Bronchial epithelial cell (primary cell): ENCODE data around the gene FBN2. TPM values are rescaled to one million over a fixed set of nuclear protein-coding genes. Genes with fewer than 3 reads are reported as not detected.

Experiments used
- DNase-seq: peaks from one replicate; pipeline ENCODE4 v3.0.0-alpha.2; 2010; ENCODE audit warnings: low read depth
- FAIRE-seq: peaks from 2 replicates; lab custom pipeline; 2011; peaks lifted over from hg19 to GRCh38; lab: Jason Lieb, UNC
- H3K27me3 ChIP-seq: 2 replicates; pipeline ENCODE4 v1.5.1; 2011; ENCODE audit warnings: low read length; ENCODE audit not compliant: control insufficient read depth, insufficient read depth
- H3K36me3 ChIP-seq: 2 replicates; pipeline ENCODE4 v1.5.1; 2011; ENCODE audit warnings: low read length; ENCODE audit not compliant: control insufficient read depth, insufficient read depth
- H3K4me3 ChIP-seq: 2 replicates; pipeline ENCODE4 v1.5.1; 2011; ENCODE audit warnings: mild to moderate bottlenecking, low read depth, low read length, control low read depth
- CTCF ChIP-seq: IDR thresholded peaks from 2 replicates; pipeline ENCODE4 v1.5.1; 2011; ENCODE audit warnings: mild to moderate bottlenecking, moderate library complexity, low read length, control low read depth, inconsistent platforms; ENCODE audit not compliant: insufficient read depth, severe bottlenecking
- total RNA-seq: library from RNA; depleted of rRNA; stranded (reverse); fragments of >200 nt; gene quantifications from 2 replicates; pipeline ENCODE4 v1.2.1, GENCODE V29; 2014

FBN2 gene
- total RNA-seq, 1 donor from 2014 or later, result 49.0 TPM

- no peak overlapping the region for H3K4me3 ChIP-seq
- TF ChIP-seq CTCF, result no peak
- DNase-seq (no peak), FAIRE-seq (no peak)
- H3K36me3 ChIP-seq, result no peaks in the 10 kb centered on the region
- no peaks in the 10 kb centered on the region for H3K27me3 ChIP-seq
Measured at GRCh38 chr5:128532776-128533175, 5.3 kb downstream of the FBN2 start.

GRCh38 chr5:128532127-128532526, 5.9 kb downstream of the FBN2 start:
- no peak for TF ChIP-seq CTCF
- Histone ChIP-seq H3K4me3 (no peak overlapping the region), H3K36me3 (no peaks in the 10 kb centered on the region), H3K27me3 (no peaks in the 10 kb centered on the region)
- FAIRE-seq (no peak), DNase-seq (no peak)

GRCh38 chr5:128528637-128529255, 9.3 kb downstream of the FBN2 start:
- H3K36me3 ChIP-seq, result no peaks in the 10 kb centered on the region
- DNase-seq (no peak), FAIRE-seq (no peak)
- no peak for TF ChIP-seq CTCF
- H3K4me3 ChIP-seq, result no peak overlapping the region
- H3K27me3 ChIP-seq, result no peaks in the 10 kb centered on the region

- FAIRE-seq, result no peak
- TF ChIP-seq CTCF, result no peak
- Histone ChIP-seq H3K36me3 (no peaks in the 10 kb centered on the region), H3K4me3 (no peak overlapping the region), H3K27me3 (no peaks in the 10 kb centered on the region)
- no peak for DNase-seq
Measured at GRCh38 chr5:128528126-128528525, 9.9 kb downstream of the FBN2 start.

GRCh38 chr5:128527077-128527476, 11.0 kb downstream of the FBN2 start:
- DNase-seq (no peak), FAIRE-seq (no peak)
- H3K36me3 ChIP-seq, result no peaks in the 10 kb centered on the region
- no peak overlapping the region for H3K4me3 ChIP-seq
- no peak for TF ChIP-seq CTCF
- H3K27me3 ChIP-seq, result no peaks in the 10 kb centered on the region

GRCh38 chr5:128522336-128522735, 15.7 kb downstream of the FBN2 start:
- FAIRE-seq (no peak), DNase-seq (no peak)
- TF ChIP-seq CTCF, result no peak
- no peaks in the 10 kb centered on the region for H3K36me3 ChIP-seq
- no peaks in the 10 kb centered on the region for H3K27me3 ChIP-seq
- H3K4me3 ChIP-seq, result no peak overlapping the region
